OCI-LY3 (cell line): ENCODE data around the gene RAB39A.

Experiments used
- H2AFZ ChIP-seq: fragments of 200-600, 300-600 bp; shearing (Covaris generic); 2 replicates; pipeline ENCODE4 v1.6.0; 2014; ENCODE audit warnings: antibody characterized with exemption, low read depth, low read length
- H3K27ac ChIP-seq: fragments of 200-600, 300-600 bp; sonication (generic); 2 replicates; pipeline ENCODE4 v1.5.1; 2014; ENCODE audit warnings: mild to moderate bottlenecking, low read length, moderate library complexity, mixed read lengths
- H3K27me3 ChIP-seq: fragments of 200-600, 300-600 bp; sonication (generic); 2 replicates; pipeline ENCODE4 v1.6.1; 2014; ENCODE audit warnings: low read depth, low read length, mixed read lengths
- H3K36me3 ChIP-seq: fragments of 200-600, 300-600 bp; sonication (generic); replicated peaks from 2 replicates; pipeline ENCODE3; 2014; ENCODE audit warnings: low read depth, low read length, mixed read lengths
- H3K4me1 ChIP-seq: fragments of 300-600, 200-600 bp; sonication (generic); 2 replicates; pipeline ENCODE4 v1.6.1; 2014; ENCODE audit warnings: low read length, mixed read lengths
- H3K4me2 ChIP-seq: fragments of 200-600, 300-600 bp; sonication (generic); 2 replicates; pipeline ENCODE4 v1.6.1; 2014; ENCODE audit warnings: low read length, mixed read lengths
- H3K4me3 ChIP-seq: fragments of 300-600, 200-600 bp; sonication (generic); 2 replicates; pipeline ENCODE4 v1.5.1; 2014; ENCODE audit warnings: antibody characterized with exemption, mild to moderate bottlenecking, low read length, moderate library complexity
- H3K79me2 ChIP-seq: fragments of 300-600, 200-600 bp; shearing (Covaris generic); 2 replicates; pipeline ENCODE4 v1.6.1; 2014; ENCODE audit warnings: mild to moderate bottlenecking, low read length, mixed read lengths
- H3K9ac ChIP-seq: fragments of 300-600, 200-600 bp; shearing (Covaris generic); 2 replicates; pipeline ENCODE4 v1.6.0; 2014; ENCODE audit warnings: mild to moderate bottlenecking, low read length, moderate library complexity
- H3K9me3 ChIP-seq: fragments of 200-600, 300-600 bp; shearing (Covaris generic); 2 replicates; pipeline ENCODE4 v1.6.1; 2014; ENCODE audit warnings: low read length, mixed read lengths; ENCODE audit not compliant: insufficient read depth
- H4K20me1 ChIP-seq: fragments of 200-600, 300-600 bp; sonication (generic); 2 replicates; pipeline ENCODE4 v1.6.1; 2016; ENCODE audit warnings: low read length, mixed read lengths; ENCODE audit not compliant: insufficient read depth
- CTCF ChIP-seq: fragments of 200-600, 300-600 bp; sonication (generic); IDR thresholded peaks from 2 replicates; pipeline ENCODE4 v1.5.1; 2014; ENCODE audit warnings: antibody characterized with exemption, low read length, low read depth
- EZH2phosphoT487 ChIP-seq: fragments of 200-600 bp; shearing (Covaris generic); IDR thresholded peaks from 2 replicates; pipeline ENCODE4 v1.6.1; 2018; ENCODE audit warnings: antibody characterized with exemption, mixed run types, low read depth

The RAB39A gene

GRCh38 chr11:108008656-108009496 lies 80.6 kb downstream of the RAB39A start, which contains the start of gene CUL5:
TSS of gene CUL5 (plus strand) at chr11:108008898. CDS start at chr11:108009349, 451 bp downstream.
- H3K4me3 ChIP-seq: peak within 1 kb of the TSS; percentile 99
- TF ChIP-seq CTCF (peak; percentile 57), EZH2phosphoT487 (no peak)
- H4K20me1 ChIP-seq: peaks cover 9% of the 10 kb centered on the region; the same call in 1 of the 2 replicates
- no peaks in the 10 kb centered on the region for H3K9me3 ChIP-seq
- peak within 1 kb of the TSS; percentile 99 for H2AFZ ChIP-seq
- peak within 1 kb of the TSS; percentile 99 for H3K9ac ChIP-seq
- no peaks in the 10 kb centered on the region for H3K27me3 ChIP-seq
- H3K36me3 ChIP-seq: peaks cover under 1% of the 10 kb centered on the region
- peak within 1 kb of the TSS; percentile 99 for H3K4me2 ChIP-seq
- H3K79me2 ChIP-seq: peaks cover 51% of the 10 kb centered on the region
- peaks cover 14% of the 10 kb centered on the region for H3K4me1 ChIP-seq
- peak within 1 kb of the TSS; percentile 75 for H3K27ac ChIP-seq

GRCh38 chr11:108009497-108010370 lies 81.5 kb downstream of the RAB39A start:
- no peak for TF ChIP-seq EZH2phosphoT487
- Histone ChIP-seq H3K4me3 (peak overlapping the region; percentile 99), H3K4me2 (peak overlapping the region; percentile 99), H3K9me3 (no peaks in the 10 kb centered on the region), H3K79me2 (peaks cover 60% of the 10 kb centered on the region), H4K20me1 (peaks cover 13% of the 10 kb centered on the region; the same call in 1 of the 2 replicates), H3K27ac (peak overlapping the region; percentile 75), H2AFZ (peak overlapping the region; percentile 99), H3K9ac (peak overlapping the region; percentile 99), H3K4me1 (peaks cover 14% of the 10 kb centered on the region), H3K36me3 (peaks cover 3% of the 10 kb centered on the region), H3K27me3 (no peaks in the 10 kb centered on the region)

- TF ChIP-seq EZH2phosphoT487: no peak
- no peak for TF ChIP-seq CTCF
- peaks cover 14% of the 10 kb centered on the region for H3K4me1 ChIP-seq
Observed at GRCh38 chr11:108012139-108012725, 84.0 kb downstream of the RAB39A start.

More at GRCh38 chr11:108012139-108012725, 84.0 kb downstream of the RAB39A start:
- Histone ChIP-seq H3K9ac (no peak overlapping the region), H3K9me3 (no peaks in the 10 kb centered on the region), H4K20me1 (peaks cover 28% of the 10 kb centered on the region), H3K27ac (no peak overlapping the region), H3K36me3 (peaks cover 3% of the 10 kb centered on the region), H3K4me2 (no peak overlapping the region), H3K27me3 (no peaks in the 10 kb centered on the region), H3K79me2 (peaks cover 83% of the 10 kb centered on the region), H3K4me3 (no peak overlapping the region), H2AFZ (no peak overlapping the region)
